GM19238 (cell line): ENCODE measurements around the gene RBM43.
"Not testable (repeated sequence)": the region's sequence is repeated elsewhere in the genome, so short reads cannot be mapped to it uniquely, and the experiment has no call there.

Experiments
- DNase-seq: peaks from one replicate; pipeline ENCODE4 v3.0.0; 2011; ENCODE audit warnings: low spot score; ENCODE audit not compliant: insufficient read length

RBM43 gene

GRCh38 chr2:151261231-151261976, at the start of gene RBM43:
TSS of gene RBM43 (minus strand) at chr2:151261863. CDS start at chr2:151261727, 136 bp downstream.
- DNase-seq: peak; percentile 86

GRCh38 chr2:151310313-151310712, 48.6 kb upstream of the RBM43 start:
- DNase-seq: not testable (repeated sequence)

GRCh38 chr2:151306621-151307020, 45.0 kb upstream of the RBM43 start:
- no peak for DNase-seq

GRCh38 chr2:151305129-151305691, 43.5 kb upstream of the RBM43 start:
- DNase-seq: no peak

- no peak for DNase-seq
These were observed 41.2 kb upstream of the RBM43 start for GRCh38 chr2:151302879-151303278.

GRCh38 chr2:151302404-151302803, 40.7 kb upstream of the RBM43 start:
- no peak for DNase-seq

GRCh38 chr2:151299920-151300539, 38.4 kb upstream of the RBM43 start:
- DNase-seq: no peak

- peak; percentile 44 for DNase-seq
These were observed 36.2 kb upstream of the RBM43 start for GRCh38 chr2:151297882-151298281.

GRCh38 chr2:151295926-151296325, 34.3 kb upstream of the RBM43 start:
- not testable (repeated sequence) for DNase-seq

GRCh38 chr2:151292546-151292945, 30.9 kb upstream of the RBM43 start:
- no peak for DNase-seq

GRCh38 chr2:151292141-151292540, 30.5 kb upstream of the RBM43 start:
- DNase-seq: no peak

GRCh38 chr2:151291224-151291623, 29.6 kb upstream of the RBM43 start:
- no peak for DNase-seq

- peak; percentile 29 for DNase-seq
These were observed 28.6 kb upstream of the RBM43 start for GRCh38 chr2:151289972-151290866.

GRCh38 chr2:151287513-151288250, 26.0 kb upstream of the RBM43 start:
- DNase-seq: no peak

- DNase-seq: no peak
These were observed 20.7 kb upstream of the RBM43 start for GRCh38 chr2:151282401-151282800.

- DNase-seq: no peak
These were observed 18.6 kb upstream of the RBM43 start for GRCh38 chr2:151280271-151280670.

GRCh38 chr2:151278487-151278886, 16.8 kb upstream of the RBM43 start:
- no peak for DNase-seq

GRCh38 chr2:151277067-151277466, 15.4 kb upstream of the RBM43 start:
- no peak for DNase-seq

- DNase-seq: no peak
These were observed 13.6 kb upstream of the RBM43 start for GRCh38 chr2:151275291-151275690.

GRCh38 chr2:151271824-151272223, 10.2 kb upstream of the RBM43 start:
- DNase-seq: no peak
